ENCODE measurements around the gene TRIO.

TRIO gene

DNA sequence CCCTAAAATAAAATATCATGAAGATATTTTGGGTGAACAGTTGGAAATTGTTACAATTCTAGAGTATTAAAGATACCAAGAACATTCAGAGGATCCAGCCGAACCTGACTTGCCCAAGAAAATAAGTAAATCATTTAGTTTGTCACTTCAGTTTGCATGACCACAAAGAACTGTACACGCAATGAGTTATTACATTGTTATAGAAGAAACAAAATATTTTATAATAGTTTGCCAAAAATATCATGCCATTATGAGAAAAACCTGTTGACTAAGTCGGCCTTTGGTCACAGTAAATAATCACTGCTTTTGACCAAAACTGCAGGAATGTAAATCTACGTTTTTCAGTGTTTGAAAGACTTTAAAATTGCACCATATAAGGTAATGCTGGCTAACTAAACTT is 27.9 kb downstream of the TRIO start:
- no peak for DNase-seq

DNA sequence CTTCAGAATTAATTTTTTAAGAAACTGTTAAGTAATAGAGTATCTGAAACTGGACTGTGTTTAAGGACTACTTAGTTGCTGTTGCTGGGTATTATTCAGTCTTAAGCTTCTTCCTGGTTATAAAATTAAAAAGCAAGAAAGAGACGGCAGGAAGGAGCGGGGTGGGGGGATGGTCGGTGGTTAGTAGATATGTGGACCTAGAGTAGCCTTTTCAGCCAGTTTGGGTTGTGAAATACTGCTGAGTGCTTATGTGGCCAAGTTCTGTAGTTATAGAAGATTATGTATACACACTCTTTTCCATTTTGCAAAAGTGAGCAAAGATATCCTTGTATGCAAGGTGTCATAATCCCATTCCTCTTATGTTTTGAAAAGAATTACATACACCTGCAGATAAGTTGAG is 28.5 kb downstream of the TRIO start:
- DNase-seq = no peak

DNA sequence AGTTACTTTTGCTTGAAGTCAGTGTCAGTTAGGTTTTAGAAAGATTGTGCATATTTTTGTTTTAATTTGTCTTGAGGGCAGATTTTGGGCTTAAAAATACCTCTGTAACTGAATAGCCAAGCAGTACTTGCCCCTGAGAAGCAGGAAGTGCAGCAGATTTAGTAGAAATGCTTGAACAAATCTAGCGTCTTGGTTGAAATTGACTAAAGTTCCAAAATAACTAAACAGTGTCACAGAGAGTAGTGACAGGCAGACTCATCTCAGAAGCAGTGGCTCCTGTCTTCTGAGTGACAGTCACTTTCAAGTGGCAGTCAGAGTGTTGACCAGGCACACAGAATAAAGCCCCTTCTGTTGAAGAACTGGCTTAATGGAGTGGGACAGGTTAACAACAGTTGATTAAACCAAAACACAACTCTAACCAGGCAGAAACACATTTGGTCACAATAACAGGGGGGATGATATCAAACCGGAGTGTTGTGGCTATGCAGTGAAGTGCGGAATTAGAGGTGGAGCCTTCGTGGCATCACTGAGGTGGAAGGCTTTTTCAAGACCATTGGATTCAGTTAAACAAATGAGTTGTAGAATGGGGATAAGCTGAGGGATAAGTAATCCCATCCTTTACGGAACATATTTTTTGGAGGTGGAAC is 29.1 kb downstream of the TRIO start:
- no peak for DNase-seq

DNA sequence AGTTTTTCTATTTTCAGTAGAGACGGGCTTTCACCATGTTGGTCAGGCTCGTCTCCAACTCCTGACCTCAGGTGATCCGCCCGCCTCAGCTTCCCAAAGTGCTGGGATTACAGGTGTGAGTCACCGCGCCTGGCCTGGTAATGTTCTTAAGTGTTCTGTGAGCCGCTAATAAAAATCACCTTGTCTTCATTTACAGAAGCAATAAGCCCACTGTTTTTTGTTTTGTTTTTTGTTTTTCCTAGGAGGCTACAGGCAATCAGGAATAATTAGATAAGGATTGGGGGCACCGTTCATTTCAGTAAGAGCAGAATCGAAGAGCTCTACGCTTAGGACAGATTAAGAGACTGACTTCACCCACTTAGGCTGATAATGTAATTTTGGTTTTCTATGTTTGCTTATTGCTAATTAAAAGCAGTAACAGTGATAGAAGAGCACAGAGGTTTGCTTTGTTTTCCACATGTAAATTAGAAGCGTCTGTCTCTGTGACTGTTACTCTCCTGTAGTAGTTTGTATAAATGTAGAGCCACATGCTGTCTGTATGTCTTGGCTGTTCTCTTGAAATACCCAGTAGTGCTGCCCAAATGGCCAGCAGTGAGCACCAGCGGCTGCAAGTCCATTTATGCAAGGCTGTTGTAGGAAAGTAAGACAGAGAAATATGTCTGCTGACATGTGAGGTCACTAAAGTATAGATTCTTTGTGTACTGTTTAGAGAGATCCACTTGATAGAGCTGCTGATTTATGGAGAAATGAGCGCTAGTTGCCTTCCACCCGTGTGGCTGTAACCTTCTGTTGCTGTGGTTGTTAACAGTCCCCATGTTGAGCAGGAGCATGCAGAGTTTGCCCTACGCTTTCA is 30.5 kb downstream of the TRIO start:
- DNase-seq = no peak

DNA sequence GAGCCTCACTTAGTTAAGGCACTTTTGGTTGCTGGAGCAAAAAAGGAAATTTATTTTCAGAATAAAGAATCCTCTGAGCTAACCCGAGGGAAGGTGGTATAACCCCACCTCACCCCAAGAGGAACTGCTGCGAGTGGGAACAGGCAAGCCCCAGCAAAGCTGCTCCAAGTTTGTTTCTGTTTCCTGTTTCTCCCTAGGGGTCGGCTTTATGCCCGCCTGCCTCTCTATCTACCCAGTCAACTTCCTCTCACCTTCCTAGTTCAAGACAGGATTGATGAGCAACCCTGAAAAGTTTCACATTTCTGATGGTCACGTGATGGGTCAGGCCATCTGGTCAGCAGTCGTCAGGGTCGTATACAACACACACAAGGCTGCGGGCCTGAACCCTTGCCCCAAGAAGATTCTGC is 31.1 kb downstream of the TRIO start:
- no peak for DNase-seq

DNA sequence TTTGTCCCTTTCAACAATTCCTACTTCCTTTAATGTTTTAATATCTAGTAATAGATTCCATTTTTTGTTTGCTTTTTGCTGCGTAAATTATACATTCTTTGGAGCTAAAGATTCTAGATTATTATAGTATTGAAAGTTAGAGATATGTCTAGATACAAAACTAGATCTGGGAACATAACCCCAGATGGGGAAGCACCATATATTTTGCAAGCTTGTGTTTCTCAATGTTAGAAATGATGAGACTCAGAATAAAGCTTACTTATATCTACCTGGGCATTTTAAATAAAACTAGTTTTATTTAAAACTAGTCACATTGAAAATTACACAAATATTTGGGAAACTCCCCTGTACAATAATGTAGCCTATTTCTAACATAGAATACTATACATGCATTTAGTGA is 32.2 kb downstream of the TRIO start:
- DNase-seq = no peak

DNA sequence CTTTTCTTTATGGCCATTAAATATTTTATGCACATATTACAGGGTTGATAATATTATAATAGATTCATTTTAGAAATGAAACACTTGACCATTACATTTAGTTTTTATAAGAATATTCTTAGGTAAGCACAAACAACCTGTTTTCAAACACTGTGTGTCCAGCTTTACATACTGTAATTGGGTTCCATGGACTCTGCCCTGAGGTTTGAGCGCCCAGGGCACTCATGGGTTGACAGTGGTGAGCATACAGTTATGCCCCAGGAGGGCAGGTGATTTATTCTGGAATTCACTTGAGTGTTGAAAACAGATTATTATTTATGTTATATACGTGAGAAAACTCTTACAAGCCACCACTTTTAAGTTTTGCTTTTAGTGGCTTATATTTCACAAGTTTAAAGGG is 33.7 kb downstream of the TRIO start:
- no peak for DNase-seq

DNA sequence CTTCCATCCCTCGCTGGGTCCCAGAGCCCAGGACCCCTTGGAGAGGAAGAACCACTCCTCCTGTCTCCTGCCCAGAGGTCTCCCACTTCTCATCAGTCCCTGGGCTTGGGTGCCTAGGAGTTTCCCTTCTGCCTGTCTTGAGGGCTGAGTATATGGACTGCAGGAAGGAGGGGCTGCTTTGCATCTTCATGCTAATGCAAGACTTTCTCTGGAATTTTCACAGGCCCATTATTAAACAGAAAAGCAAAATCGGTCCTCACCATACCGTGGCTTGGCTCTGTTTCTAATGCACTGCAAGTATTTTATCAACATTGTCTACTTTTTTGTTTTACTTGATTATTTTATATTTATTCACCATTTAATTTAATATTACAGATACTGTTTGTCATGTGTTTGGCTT is 34.5 kb downstream of the TRIO start:
- no peak for DNase-seq

DNA sequence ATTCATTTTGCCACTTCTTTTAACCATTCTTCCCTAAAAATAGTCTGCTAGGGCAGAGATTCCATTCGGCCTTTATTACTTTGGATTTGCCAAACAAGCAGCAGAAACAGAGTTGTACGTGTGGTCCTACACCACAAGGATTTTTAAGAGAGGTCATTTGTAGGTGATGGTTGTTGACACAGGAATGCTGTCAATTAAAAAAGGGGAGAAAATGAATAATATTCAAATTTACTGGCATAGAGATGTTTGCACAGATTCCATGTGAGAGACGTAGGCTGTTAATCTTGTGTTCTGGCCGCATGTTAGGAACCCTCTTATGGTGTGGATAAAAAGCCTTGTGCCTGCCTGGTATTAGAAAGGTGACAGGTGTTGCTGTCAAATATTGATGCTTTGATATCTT is 34.9 kb downstream of the TRIO start:
- no peak for DNase-seq

DNA sequence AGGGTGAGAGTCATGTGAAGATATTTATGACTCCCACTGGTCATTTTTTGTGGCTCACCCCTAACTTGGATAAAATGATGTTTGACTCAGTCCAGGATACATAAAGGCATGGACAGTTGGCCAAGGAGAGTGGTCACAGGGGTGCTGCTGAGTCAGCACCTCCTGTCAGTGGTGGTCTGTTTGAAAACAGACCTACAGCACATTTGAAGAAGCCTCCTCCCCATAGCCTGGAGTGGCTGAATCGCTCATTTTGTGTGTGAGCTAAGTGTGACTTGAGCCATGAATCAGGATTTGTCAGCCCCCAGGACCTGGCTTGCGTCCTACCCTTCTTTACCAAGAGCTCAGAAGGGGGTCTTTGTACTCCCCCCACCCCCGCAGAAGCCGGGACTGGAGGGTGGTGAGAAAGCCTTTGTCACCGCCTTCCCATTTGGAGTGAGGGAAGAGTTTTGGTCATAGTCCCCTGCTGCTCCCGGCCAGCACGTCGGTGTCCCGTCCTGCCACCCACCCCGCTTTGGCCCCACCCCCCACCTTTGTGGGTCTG is 35.6 kb downstream of the TRIO start:
- DNase-seq = no peak

DNA sequence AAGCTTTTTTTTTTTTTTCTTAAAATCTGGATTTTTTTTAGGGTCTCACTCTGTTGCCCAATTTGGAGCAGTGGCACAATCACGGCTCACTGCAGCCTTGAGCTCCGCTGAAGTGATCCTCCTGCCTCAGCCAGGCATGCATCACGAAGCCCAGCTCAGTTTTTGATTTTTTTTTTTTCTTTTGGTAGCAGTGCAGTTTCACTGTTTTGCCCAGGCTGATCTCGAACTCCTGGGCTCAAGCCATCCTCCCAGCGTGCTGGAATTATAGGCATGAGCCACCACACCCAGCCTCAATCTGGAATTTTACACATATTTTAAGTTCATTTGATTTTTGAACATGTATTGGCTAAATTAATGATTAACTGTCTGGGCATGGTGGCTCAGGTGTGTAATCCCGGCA is 36.3 kb downstream of the TRIO start:
- no peak for DNase-seq

DNA sequence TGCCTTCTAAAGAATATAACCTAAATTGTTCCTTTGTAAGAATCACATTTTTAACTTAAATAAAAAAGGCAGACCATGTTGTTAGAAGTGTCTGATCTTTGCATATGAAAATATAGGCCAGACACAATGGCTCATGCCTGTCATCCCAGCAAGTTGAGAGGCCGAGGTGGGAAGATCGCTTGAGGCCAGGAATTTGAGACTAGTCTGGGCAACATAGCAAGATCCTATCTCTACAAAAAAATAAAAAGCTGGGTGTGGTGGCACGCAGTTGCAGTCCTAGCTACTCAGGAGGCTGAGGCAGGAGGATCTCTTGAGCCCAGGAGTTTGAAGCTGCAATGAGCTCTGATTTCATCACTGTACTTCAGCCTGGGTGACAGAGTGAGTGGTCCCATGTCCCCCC is 37.3 kb downstream of the TRIO start:
- DNase-seq = no peak

DNA sequence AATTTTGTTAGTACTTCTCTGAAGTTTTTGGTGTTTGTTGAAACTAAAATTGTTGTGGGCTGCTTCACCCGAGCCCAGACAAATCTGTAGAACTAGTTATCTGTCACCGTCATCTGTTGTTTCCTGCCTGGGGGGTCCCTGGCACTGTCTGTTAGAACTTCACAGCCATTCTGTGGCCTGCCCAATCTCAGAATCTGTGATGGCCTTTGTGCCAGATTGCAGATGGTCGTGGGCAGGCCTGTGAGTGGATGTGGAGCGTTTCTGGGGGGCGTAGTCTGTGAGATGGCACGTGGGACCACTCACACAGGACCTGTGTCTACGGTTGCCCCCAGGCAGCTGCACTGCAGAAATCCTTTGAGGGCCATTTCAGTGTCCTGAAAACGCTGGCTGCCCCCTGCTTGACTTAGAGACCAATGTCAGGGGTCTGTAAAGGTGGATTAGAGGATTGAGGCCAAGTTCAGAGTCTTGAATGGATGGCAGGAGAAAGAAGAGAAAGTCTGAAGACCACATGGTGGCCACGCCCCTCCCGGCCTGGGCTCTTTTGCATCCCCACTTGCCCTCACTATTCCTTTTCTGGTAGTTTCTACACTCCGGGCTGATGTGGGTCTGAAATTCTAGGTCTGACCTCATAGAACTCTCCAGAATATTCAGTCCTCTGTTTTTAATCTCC is 38.3 kb downstream of the TRIO start:
- no peak for DNase-seq

DNA sequence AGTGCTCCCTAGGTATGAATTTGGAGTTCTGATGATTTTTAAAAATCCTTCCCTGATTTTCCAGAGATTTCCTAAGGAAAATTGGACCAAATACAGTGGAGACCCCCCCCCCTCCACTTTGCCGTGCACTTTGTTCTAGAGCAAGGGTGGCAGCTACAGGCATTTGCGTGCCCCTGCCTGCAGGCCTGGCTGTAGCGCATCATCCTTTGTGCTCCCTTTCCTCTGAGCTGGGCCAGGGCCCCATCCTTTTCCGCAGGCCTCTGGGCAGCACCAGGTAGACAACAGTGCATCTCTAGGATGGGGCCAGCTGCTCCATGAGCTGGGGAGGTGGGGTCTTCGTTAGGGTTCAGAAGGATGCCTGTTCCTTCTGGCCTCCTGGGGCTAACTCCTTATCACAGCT is 39.6 kb downstream of the TRIO start:
- DNase-seq = no peak

DNA sequence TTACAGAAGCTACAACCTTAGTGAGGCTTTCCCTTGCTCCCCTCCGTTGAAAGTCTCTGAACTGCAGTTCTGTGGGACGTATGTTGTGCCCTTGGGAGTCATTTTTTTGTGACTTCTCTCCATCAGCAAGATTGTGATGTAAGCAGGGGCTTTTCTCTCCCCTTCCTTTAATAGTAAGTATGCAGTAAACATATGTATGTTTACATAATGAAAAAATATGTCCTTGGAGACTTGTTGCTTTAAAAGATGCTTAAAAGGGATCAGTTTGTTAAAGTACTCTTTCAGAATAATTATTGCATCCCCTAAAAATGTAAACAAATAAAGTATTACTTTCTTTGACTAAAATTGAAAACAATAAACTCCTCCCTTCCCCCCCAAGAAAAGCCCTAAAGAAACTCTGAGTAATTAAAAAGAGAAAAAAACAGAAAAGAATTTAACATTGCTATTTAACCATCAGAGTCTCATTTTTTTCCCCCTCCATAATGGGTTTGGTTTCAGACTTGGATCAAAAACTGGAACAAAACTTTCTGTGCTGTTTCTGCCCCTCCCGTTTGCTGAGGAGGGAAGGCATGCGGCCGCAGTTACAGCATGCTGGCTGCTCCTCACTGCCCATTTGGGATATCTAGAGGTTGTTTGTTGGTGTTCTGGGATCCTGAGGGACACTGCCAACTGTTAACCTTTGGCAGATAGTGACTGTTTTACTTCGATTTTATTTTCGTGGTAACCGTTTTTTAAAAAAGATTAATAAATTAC is 40.2 kb downstream of the TRIO start:
- no peak for DNase-seq

DNA sequence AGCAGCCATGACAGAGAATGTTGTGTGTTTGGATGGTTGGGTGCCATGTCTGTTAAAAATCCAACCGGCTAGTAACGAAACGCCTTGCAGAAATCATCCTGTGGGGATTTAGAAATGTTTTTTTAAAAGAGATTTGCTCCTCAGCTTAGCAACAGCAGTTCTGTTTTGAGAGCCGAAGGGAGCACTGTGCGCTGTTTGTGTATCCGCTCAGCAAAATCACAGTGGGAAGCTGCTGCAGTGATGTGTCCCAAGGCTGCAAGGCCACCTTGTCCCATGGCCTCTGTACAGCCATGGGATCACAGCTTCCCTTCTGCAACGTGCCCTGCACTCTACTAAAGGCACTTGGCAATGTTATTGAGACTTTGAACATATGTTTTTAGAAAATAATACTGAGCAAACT is 40.9 kb downstream of the TRIO start:
- DNase-seq = no peak

DNA sequence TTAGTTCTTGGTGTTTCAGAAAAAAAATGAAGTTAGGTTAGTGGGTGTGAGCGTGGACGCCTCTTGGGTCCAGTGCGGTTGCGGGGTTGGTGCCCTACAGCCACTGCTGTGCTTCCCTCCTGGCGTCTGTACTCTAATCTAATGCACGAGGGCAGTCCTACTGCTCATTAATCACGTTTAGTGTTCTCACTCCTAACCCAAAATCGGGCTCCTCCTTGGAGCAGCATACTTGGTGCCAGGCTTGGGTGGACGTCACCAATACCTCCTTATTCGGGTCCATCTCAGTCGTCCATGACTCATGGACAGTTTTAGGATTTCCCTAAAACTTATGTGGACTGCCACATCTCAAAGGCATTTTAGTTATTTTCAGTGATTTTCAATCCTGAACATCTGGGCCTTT is 41.6 kb downstream of the TRIO start:
- no peak for DNase-seq

DNA sequence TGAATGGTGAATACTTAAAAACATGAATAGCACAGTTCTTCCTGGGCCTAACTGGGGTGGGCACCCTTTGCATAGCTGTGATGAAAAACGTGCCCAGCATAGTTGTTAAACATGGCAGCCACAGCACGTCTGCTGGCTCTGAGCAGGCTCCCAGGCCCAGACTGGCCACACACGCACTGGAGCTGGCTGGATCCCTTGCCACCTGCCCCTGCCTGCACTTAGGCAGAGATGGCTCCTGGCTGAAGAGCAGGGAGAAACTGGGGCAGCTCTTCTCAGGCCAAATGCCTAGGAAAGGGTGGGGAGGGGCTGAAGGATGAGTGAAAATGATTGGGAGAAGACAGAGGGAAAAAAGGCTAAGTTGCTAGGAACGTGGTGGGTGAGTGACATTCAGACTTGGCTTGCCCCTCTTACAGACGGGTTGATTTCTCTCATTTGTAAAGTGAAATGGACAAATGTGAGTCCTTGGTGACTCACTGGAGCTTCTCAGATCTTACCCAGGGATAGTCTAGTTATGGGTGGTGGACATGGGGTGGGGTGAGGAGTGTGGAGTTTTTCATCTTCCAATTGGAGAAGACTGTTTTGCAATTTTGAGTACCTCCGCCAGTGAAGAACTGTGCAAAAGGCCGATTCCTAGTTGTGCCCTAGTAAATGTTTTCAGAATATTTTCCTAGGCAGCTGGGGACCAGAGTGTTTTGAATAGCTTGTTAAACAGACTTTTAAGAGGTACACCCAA is 42.4 kb downstream of the TRIO start:
- no peak for DNase-seq

DNA sequence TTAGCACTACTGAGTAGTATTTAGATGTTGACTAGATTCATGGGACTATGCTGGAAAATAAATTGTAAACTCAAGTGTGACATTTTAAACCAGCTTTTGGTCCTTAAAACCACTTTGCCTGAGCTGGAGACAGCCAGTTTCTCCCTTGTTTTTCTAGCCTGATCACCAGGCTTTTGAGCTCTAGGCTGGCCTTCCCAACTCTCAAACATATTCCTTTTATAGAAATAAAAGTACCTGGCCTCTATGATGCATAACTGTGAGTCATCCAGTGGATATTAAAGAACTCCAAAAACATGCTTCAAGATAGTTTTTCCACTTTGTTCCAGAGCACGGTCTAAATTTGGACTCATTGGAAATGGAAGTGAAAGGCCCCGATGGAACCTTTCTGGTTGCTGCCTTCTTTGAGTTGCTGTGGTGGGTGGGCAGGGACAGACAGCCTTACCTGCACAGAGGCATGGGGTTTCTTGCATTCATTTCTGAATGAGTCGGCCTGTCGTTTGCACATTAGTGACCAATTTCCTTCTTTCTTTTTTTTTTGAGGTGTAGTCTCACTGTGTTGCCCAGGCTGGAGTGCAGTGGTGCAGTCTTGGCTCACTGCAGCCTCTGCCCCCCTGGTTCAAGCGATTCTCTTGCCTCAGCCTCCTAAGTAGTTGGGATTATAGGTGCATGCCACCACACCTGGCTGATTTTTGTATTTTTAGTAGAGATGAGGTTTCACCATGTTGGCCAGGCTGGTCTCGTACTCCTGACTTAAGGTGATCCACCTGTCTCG is 43.1 kb downstream of the TRIO start:
- no peak for DNase-seq

DNA sequence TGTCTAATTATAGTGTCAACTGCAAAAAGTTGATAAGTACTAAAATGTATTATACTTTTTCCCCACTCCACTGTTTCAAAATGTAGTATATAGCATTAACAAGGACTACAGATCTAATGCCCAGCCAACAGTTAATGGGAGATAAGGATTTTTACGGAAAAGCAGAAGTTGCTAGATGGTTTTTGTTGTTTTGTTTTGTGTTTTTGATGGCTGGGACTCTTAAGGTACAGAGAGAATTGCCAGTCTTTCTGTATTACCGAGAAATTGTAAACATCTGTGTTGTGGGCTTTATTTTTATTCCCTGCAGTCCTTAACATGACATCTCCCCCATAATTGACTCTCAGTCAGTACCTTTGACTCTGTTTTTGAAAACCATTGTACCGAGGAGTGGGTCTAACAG is 44.0 kb downstream of the TRIO start:
- no peak for DNase-seq

DNA sequence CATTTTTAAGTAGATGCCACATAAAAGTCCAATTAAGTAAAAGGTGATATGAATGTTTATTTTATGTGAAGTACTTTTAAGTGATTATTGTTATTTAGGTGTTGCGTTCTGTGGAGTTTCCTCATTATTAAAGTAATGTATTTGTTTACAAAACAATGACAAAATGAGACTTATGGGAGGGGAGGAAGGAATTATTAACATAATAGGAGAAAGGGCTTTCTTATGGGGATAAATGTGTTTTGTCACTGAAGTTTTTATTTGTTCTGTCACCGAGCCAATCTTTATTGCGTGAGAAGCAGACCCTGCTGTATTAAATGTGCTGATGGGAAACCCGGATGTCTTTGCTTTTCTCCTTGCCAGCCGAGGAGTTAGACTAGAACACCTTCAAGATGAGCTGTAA is 44.5 kb downstream of the TRIO start:
- no peak for DNase-seq

DNA sequence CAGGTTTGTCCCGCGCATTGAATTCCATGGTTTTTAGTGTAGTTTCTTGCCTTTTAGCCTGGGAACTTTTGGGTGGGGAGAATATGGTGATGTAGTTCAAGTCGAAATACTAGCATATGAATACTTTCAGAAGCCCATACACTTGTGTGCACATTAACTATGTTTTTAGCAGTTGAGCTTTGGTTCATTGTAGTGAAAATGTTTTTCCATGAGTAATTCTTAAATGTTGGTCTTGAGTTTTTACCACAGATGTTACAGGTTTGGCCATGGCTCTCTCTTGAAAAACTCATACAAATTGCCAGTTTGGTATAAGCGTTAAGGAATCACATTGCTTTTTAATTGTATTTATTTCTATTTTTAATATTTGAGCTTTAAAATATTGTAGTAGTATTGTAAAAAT is 45.6 kb downstream of the TRIO start:
- DNase-seq = no peak
